Measurements from ENCODE around the gene CENPW. TPM values are rescaled to one million over a fixed set of nuclear protein-coding genes. Genes with fewer than 3 reads are reported as not detected.

The CENPW gene
- total and polyA plus RNA-seq, 9 of the 15 experiments (the other 6 are each of a cell fraction or from before 2014, with no cell fraction given): 48.7 to 285 (median 82.8) TPM

GRCh38 chr6:126339796-126340609 is at the start of gene CENPW (continued):
- TF ChIP-seq ZBTB49 (CRISPR knock-in tag; IDR thresholded peaks at IDR 0.05; ENCODE audit: borderline replicate concordance) (no peak), ETV5 (CRISPR knock-in tag; IDR thresholded peaks at IDR 0.05; ENCODE audit: low read depth) (peak; percentile 19; the same call in 1 of the 2 replicates), POLR2AphosphoS5 (IDR thresholded peaks at IDR 0.05; ENCODE audit: control insufficient read depth, insufficient read depth, low read depth, low read length) (peak; percentile 89), SIN3B (IDR thresholded peaks at IDR 0.05; ENCODE audit: low read depth) (peak; percentile 94), ZNF354B (CRISPR knock-in tag; IDR thresholded peaks at IDR 0.05) (no peak), HMGN3 (IDR thresholded peaks at IDR 0.05; ENCODE audit: borderline replicate concordance, extremely low read depth, insufficient read length, low read depth, low read length) (peak; percentile 39), ZNF407 (IDR thresholded peaks at IDR 0.05; ENCODE audit: low read depth) (no peak), SAP30 (IDR thresholded peaks at IDR 0.05; ENCODE audit: borderline replicate concordance, insufficient read depth, low read depth, low read length, poor library complexity, severe bottlenecking) (peak; percentile 97), MLLT1 (IDR thresholded peaks at IDR 0.05) (peak in 1 of 2 experiments; percentile 76; a peak in 1 of 4 replicates), XRCC5 (IDR thresholded peaks at IDR 0.05; ENCODE audit: low read depth, low read length) (peak; percentile 74; the same call in 1 of the 2 replicates), SIN3A (IDR thresholded peaks at IDR 0.05; ENCODE audit: borderline replicate concordance in 2 of 2, control insufficient read depth in 1 of 2, low read depth in 2 of 2, low read length in 2 of 2) (peak; percentile 89 to 93; a peak in 3 of 4 replicates), TAF9B (IDR thresholded peaks at IDR 0.05; ENCODE audit: partially characterized antibody) (peak; percentile 39), KAT7 (CRISPR knock-in tag; IDR thresholded peaks at IDR 0.05; ENCODE audit: borderline replicate concordance) (peak; percentile 74; the same call in 1 of the 2 replicates)

All from K562 (cell line).